Peyer's patch (tissue), 4 donors: Measurements from ENCODE around the gene HDAC4. TPM values are rescaled to one million over a fixed set of nuclear protein-coding genes. Genes with fewer than 3 reads are reported as not detected.

Experiments used
- DNase-seq, 3 donors: peaks; one replicate each; pipeline ENCODE4 v3.0.0-alpha.2; 2017 to 2019
- H3K27ac ChIP-seq, 4 donors: fragments of 200-600 bp; sonication (generic); one replicate each; pipeline ENCODE4 v1.5.1; 2016 to 2019
- H3K27me3 ChIP-seq, 2 donors: fragments of 200-600 bp; sonication (generic); one replicate each; pipeline ENCODE4 v1.5.1; 2019
- H3K36me3 ChIP-seq, 3 donors: fragments of 200-600 bp; sonication (generic); one replicate each; pipeline ENCODE4 v1.5.1; 2016 to 2019
- H3K4me1 ChIP-seq, 4 donors: fragments of 200-600 bp; sonication (generic); one replicate each; pipeline ENCODE4 v1.5.1; 2016 to 2019
- H3K4me3 ChIP-seq, 4 donors: fragments of 200-600 bp; sonication (generic); 1 replicate in 3 of 4; 2 replicates in 1 of 4; pipeline ENCODE4 v1.5.1; 2016 to 2019; ENCODE audit warnings: mild to moderate bottlenecking in 1 of 4
- H3K9me3 ChIP-seq, 4 donors: fragments of 200-600 bp; sonication (generic); one replicate each; pipeline ENCODE4 v1.5.1; 2016 to 2019; ENCODE audit warnings: mild to moderate bottlenecking in 1 of 4
- POLR2A ChIP-seq, 2 donors: fragments of 450-650 bp; IDR thresholded peaks; one replicate each; pipeline ENCODE4 v1.5.1; 2017; ENCODE audit warnings: antibody characterized with exemption in 2 of 2, mild to moderate bottlenecking in 2 of 2, moderate library complexity in 2 of 2
- total RNA-seq, 4 donors: library from RNA; depleted of rRNA; stranded (reverse); fragments of >200 nt; gene quantifications; one replicate each; pipeline ENCODE4 v1.1.0, GENCODE V29; 2016
- TF ChIP-seq, protein P1 (sequence below), 6 experiments: fragments of 450-650 bp in 4 of 6; fragments of 200-600 bp in 2 of 6; sonication (generic) in 1 of 6; IDR thresholded peaks; one replicate each; pipeline ENCODE4 v1.5.1; 2017 to 2019; ENCODE audit warnings: antibody characterized with exemption in 6 of 6, mild to moderate bottlenecking in 3 of 6, moderate library complexity in 1 of 6

HDAC4 gene
- total RNA-seq, 4 donors from 2014 or later = 28.9 to 198 (median 102) TPM

GRCh38 chr2:239118264-239118663 is 282.6 kb downstream of the HDAC4 start:
- Histone ChIP-seq H3K27ac (no peak overlapping the region), H3K27me3 (no peaks in the 10 kb centered on the region), H3K9me3 (no peaks in the 10 kb centered on the region), H3K4me3 (no peak overlapping the region), H3K36me3 (peaks cover 0 to 2% (median 0%) of the 10 kb centered on the region in 3 donors), H3K4me1 (peaks cover 0 to 8% (median 0%) of the 10 kb centered on the region in 4 donors)
- no peak for DNase-seq
- TF ChIP-seq, protein P1, sequence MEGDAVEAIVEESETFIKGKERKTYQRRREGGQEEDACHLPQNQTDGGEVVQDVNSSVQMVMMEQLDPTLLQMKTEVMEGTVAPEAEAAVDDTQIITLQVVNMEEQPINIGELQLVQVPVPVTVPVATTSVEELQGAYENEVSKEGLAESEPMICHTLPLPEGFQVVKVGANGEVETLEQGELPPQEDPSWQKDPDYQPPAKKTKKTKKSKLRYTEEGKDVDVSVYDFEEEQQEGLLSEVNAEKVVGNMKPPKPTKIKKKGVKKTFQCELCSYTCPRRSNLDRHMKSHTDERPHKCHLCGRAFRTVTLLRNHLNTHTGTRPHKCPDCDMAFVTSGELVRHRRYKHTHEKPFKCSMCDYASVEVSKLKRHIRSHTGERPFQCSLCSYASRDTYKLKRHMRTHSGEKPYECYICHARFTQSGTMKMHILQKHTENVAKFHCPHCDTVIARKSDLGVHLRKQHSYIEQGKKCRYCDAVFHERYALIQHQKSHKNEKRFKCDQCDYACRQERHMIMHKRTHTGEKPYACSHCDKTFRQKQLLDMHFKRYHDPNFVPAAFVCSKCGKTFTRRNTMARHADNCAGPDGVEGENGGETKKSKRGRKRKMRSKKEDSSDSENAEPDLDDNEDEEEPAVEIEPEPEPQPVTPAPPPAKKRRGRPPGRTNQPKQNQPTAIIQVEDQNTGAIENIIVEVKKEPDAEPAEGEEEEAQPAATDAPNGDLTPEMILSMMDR (IDR thresholded peaks at IDR 0.05) = no peak
- no peak for TF ChIP-seq POLR2A (IDR thresholded peaks at IDR 0.05)

- TF ChIP-seq, protein P1 (IDR thresholded peaks at IDR 0.05) = no peak
- no peak for TF ChIP-seq POLR2A (IDR thresholded peaks at IDR 0.05)
- Histone ChIP-seq H3K9me3 (no peaks in the 10 kb centered on the region), H3K4me3 (no peak overlapping the region), H3K27me3 (no peaks in the 10 kb centered on the region), H3K4me1 (peaks cover 0 to 12% (median 0%) of the 10 kb centered on the region in 4 donors), H3K36me3 (no peaks in the 10 kb centered on the region), H3K27ac (no peak overlapping the region)
- no peak for DNase-seq
Measured at GRCh38 chr2:239117831-239118230, 283.0 kb downstream of the HDAC4 start.

- TF ChIP-seq POLR2A (IDR thresholded peaks at IDR 0.05) = no peak
- TF ChIP-seq, protein P1 (IDR thresholded peaks at IDR 0.05) = no peak
- no peaks in the 10 kb centered on the region for H3K9me3 ChIP-seq
- no peak for DNase-seq
- no peaks in the 10 kb centered on the region for H3K27me3 ChIP-seq
- no peaks in the 10 kb centered on the region for H3K36me3 ChIP-seq
- peaks cover 0 to 15% (median 0%) of the 10 kb centered on the region in 4 donors for H3K4me1 ChIP-seq
- H3K27ac ChIP-seq = no peak overlapping the region
- no peak overlapping the region for H3K4me3 ChIP-seq
Measured at GRCh38 chr2:239116456-239117246, 284.2 kb downstream of the HDAC4 start.

DNA sequence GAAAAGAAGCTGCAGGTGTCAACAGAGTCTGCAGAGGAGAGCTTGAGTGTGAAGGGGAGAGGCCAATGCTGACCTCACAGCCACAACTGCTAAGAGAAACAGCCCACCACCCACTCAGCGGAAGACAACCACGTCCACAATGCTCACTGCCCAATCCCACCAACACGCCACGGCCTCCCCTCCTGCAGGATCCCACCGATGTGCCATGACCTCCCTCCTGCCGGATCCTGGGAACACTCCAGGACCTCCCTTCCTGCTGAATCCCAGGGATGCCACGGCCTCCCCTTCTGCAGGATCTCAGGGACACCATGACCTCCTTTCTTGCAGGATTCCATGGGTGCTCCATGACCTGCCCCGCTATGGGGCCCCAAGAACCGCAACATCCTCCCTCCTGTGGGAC is 285.2 kb downstream of the HDAC4 start:
- Histone ChIP-seq H3K36me3 (peaks cover 0 to 10% (median 0%) of the 10 kb centered on the region in 3 donors), H3K4me3 (no peak overlapping the region), H3K4me1 (peaks cover 0 to 19% (median 0%) of the 10 kb centered on the region in 4 donors), H3K9me3 (no peaks in the 10 kb centered on the region), H3K27me3 (no peaks in the 10 kb centered on the region), H3K27ac (no peak overlapping the region)
- DNase-seq = no peak
- TF ChIP-seq POLR2A (IDR thresholded peaks at IDR 0.05) = no peak
- TF ChIP-seq, protein P1 (IDR thresholded peaks at IDR 0.05) = no peak

GRCh38 chr2:239114616-239115265 is 286.1 kb downstream of the HDAC4 start:
- DNase-seq = no peak
- Histone ChIP-seq H3K36me3 (peaks cover 0 to 15% (median 0%) of the 10 kb centered on the region in 3 donors), H3K9me3 (no peaks in the 10 kb centered on the region), H3K27ac (no peak overlapping the region), H3K4me3 (no peak overlapping the region), H3K4me1 (peaks cover 0 to 19% (median 0%) of the 10 kb centered on the region in 4 donors), H3K27me3 (no peaks in the 10 kb centered on the region)
- TF ChIP-seq, protein P1 (IDR thresholded peaks at IDR 0.05) = no peak
- TF ChIP-seq POLR2A (IDR thresholded peaks at IDR 0.05) = no peak
